ENCODE measurements around the gene HOXC4.
"Not testable (repeated sequence)": the region's sequence is repeated elsewhere in the genome, so short reads cannot be mapped to it uniquely, and the experiment has no call there.

The HOXC4 gene

DNA sequence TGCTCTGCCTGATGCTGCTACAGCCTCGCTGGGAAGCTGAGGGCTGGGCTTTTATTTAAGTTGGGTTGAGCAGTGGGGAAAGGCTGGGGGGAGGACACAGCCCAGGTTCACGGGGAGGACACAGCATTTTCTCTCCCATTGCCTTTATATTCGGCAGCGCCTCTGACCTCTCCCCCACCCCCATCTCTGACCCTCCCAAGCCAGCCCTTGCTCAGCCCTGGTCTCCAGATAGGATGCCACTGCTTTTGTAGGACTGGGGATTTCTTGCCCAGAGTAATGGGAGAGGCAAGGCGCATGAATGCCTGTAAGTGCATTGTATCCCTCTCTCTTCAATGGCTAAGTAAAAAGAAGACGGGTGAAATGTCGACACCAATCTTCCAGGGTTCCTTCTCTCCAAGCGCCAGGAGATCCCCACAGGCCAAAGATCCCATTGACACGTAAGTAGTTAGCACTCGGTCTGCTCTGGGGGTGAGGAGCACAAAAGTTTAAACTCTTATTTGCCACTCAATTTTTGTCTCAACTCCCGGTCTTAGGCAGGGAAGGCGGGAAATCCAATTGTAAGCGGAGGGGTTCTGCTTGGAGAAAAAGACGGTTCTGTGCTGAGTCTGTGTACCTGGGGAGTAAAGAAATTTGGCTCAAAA, 4.6 kb downstream of the HOXC4 start:
- DNase-seq (ENCODE audit: low spot score): no peak

DNA sequence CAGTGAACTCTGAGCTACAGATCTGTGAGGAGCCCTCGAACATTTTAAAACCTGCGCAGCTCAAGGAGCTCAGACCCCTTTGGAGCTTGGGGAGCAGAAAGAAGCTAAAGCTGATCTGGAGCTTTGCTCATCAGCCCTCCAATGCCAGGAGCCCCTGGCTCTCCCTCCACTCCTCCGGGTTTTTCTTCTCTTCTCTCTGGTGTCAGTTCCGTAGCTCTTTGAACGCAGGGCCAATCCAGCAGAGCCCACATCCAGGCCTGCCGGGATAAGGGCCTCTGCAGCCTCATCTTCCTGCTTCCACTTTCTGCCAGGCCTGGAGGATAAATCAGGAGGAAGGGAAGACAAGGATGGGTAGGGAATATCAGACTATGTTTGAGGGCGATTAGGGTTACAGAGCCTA, 6.0 kb downstream of the HOXC4 start:
- DNase-seq (ENCODE audit: low spot score): no peak

DNA sequence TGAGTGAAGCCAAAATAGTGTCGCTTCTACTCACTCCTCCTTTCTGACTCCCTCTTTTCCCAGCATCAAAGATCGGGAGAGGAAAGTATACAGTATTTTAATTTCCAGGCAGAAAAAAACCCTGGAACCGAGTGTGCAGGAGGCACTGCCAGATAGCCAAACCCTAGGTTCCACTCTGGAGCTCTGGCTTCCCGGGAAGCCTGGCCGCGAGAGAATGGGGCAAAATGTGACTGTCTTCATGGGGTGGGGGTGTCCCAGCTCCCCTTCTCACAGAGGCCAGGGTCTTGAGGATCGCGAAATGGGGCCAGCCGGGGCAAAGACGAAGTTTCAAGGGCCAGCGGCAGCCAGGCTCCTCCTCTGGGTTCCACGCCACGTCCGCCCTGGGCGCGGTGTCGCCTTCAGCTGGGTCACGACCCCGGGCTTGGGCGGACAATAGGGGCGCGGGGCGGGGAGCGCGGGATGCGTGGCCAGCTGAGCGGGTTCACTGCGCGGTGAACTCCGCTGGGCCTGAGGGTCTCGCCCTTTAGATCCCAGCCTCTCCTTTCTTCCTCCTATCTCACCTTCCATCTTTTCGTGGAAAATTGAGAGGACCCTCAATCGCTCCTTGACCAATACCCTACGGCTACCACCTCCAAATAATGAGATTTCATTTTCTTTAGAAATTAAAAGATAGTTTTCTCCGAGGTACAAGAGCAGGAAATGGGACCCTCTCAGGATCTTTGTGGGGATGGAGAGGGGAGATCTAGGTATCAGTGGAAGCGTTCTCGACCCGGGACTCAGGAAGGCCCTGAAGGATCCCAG, 6.7 kb downstream of the HOXC4 start:
- no peak for DNase-seq (ENCODE audit: low spot score)

GRCh38 chr12:54060975-54061778, 7.5 kb downstream of the HOXC4 start:
- no peak for DNase-seq (ENCODE audit: low spot score)

- DNase-seq (ENCODE audit: low spot score): no peak
Observed at GRCh38 chr12:54065677-54066076, 12.0 kb downstream of the HOXC4 start.

DNA sequence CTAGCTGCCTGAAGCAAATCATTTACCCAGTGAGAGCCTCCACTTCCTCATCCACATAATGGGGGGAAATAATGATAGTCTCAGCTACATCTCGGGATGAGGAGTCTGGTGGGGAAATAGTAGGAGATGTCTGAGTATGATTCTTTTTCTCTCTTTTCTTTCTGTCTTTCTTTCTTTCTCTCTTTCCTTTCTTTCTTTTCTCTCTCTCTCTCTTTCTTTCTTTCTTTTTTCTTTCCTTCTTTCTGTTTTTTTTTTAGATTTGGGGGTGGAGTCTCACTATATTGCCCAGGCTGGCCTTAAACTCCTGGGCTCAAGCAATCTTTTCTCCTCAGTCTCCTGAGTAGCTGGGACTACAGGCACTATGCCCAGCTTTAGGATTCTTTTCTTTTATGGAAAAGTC, 12.8 kb downstream of the HOXC4 start:
- DNase-seq (ENCODE audit: low spot score): no peak

DNA sequence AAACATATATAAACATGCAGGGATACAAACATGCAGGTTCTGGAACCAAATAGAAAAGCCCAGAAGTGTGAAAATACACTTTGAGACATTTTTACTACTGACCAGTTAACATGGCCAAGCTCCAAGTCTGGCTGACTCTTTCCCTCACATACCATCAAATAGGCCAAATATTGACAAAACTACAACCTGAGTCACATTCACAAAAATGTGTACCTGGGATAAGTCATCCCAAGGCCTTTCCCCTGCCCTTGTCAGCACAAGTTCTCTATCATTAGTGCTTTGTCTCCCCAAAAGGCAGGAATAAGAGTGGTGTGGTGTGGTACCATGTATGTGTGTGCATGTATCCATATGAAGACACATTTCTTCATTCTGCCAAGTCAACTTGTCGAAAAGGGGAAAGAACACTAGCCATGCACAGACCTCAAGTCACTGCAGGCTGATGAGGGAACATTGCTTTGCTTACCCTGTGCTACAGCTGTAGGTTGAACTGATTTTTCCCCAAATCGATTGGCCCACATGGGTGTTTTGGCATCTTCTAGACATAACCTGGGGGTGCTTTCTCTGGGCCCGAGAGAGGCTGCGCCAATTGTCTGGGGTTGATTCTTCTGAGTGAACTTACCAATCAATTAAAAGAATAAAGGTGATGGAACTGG, 14.9 kb downstream of the HOXC4 start:
- no peak for DNase-seq (ENCODE audit: low spot score)

GRCh38 chr12:54071942-54072341, 18.3 kb downstream of the HOXC4 start:
- no peak for DNase-seq (ENCODE audit: low spot score)

DNA sequence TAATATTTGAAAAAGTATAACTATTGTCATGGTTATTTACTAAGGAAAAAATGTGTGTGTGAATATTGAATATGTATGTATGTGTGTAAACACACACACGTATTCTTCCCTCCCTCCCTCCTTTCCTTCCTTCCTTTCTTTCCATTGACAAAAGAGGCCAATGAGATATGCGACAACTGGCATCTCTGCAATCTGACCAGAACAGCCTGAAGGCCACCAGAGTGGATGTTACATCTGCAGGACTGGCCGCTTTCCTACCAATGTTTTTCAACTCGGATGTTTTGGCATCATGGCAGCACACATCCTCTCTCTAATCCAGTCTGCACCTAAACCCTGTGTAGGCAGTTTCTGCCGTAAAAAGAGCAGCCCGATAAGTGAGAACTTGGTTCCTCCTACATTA, 20.7 kb downstream of the HOXC4 start:
- no peak for DNase-seq (ENCODE audit: low spot score)

GRCh38 chr12:54075409-54075808, 21.8 kb downstream of the HOXC4 start:
- no peak for DNase-seq (ENCODE audit: low spot score)

GRCh38 chr12:54075974-54076373, 22.3 kb downstream of the HOXC4 start:
- DNase-seq (ENCODE audit: low spot score): no peak

GRCh38 chr12:54077843-54078242, 24.2 kb downstream of the HOXC4 start:
- not testable (repeated sequence) for DNase-seq (ENCODE audit: low spot score)

DNA sequence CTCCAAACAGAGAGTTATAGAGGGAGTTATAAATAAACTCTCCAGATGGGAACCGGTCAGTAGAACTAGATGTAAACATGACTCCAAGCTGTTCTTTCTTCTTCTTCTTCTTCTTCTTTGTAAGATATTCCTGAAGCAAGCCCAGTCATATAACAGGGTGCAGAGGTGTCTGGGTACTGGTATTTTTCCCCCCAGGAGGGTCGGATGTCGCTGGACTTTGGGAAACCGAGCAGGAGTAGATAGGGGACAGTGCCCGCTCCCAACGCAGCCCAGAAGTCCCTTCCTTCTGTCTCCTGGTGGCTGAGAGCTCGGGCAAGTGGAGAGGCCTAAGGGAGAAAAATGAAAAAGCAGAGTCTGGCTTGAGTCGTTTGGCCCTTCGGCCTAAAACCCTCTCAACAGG, 25.5 kb downstream of the HOXC4 start:
- not testable (repeated sequence) for DNase-seq (ENCODE audit: low spot score)

DNA sequence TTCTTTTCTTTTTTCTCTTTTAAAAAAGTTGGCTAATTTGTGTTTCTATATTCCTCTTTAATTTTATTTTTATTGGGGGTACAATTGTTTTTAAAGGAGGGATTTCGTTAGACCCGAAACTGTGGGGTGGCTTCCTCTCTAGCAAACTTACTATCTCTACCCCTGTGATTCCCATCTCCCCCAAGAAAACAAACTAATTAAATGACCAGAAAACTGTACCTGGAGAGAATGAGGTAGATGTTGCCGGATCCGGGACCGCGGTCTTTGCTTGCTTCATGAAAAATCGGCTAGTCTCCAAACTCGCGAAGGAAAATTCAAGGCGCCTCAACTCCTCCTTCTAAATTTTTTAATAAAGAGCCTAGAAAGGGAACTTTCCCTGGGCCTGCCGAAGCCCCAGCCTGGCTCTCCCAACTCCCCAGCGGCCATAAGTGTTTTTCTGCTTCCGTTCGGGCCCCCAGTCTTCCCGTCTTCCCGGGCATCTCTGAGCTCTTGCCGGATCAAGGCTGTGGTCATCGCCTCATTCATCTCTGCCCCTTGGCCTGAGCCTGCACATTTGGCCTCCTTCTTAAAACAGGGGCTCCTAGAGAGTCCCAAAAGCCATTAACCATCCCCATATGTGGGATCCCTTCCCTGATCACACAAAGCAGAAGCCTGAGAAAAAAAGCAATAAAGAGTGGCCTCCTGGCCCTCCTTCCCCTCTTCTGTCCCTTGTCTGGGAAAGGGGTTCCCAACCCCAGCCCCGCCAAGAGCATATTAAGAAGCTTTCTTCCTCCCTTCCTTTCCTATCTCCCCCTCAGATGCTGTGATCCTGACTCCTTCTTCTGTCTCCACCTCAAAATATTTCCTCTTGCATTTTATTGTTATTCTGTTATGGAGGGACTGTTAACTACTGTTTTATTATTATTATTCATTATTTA, 26.6 kb downstream of the HOXC4 start:
- not testable (repeated sequence) for DNase-seq (ENCODE audit: low spot score)

- DNase-seq (ENCODE audit: low spot score): not testable (repeated sequence)
Observed at GRCh38 chr12:54081053-54081514, 27.4 kb downstream of the HOXC4 start.

GRCh38 chr12:54081581-54082396, 28.2 kb downstream of the HOXC4 start:
- DNase-seq (ENCODE audit: low spot score): not testable (repeated sequence)

DNA sequence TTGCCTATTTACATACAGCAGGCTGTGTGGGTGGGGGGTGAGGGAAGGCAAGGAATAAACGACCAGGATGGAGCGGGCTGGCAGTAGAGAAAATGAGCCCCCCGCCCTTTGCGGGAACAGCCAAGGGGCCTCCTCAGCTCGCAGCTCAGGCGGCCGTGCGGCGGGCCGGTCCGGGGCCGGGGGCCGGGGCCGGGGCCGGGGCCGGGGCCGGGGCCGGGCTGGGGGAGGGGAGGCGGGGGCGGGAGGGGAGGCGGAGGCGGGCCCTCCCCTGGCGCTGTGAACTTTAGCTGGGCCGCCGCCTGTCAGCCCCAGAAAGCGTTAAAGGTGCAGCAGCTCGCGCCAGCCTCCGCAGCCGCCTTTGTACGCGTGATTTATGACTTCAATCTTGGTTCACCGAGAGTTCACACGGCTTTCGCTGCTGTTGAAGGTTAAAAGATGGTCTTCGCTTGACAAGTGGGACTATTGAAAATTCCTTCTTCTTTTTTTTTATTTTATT, 28.8 kb downstream of the HOXC4 start:
- peak; percentile 44 for DNase-seq (ENCODE audit: low spot score)

DNA sequence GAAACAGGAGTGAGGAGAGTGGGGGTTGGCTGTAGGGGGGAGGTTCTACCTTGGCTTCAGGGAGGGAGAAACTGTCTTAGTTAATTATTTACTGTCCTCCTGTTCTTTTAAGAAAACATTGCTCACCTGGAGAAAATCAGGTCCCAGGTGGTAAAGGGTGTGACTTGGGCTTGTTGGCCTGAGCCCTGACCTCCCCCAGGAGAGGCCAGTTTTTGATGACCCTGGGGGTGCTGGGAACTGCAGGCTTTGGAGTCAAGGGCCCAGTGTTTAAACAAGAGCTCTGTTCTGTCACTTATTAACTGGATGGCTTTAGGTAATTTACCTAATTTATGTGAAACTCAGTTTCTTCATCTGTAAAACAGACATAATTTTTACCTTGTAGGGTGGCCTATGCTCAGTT, 34.4 kb downstream of the HOXC4 start:
- DNase-seq (ENCODE audit: low spot score): not testable (repeated sequence)

DNA sequence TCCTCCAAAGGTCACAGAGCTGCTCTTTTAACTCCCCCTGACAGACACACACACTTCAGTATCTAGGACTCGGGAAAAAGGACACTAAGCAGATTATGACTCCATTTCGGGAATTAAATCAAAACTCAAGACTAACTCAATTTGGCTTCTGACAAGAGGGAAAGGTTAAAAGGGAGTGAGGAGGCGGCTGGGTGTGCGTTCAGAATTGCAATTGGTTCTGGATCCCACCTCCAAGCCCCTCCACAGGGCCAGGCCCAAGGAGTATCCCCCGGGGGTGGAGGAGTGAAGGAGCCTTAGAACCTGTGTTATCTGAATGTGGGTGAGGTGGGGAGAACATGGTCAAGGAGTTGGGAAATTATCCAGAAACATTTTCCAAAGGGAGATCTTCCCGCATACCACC, 35.8 kb downstream of the HOXC4 start:
- not testable (repeated sequence) for DNase-seq (ENCODE audit: low spot score)

DNA sequence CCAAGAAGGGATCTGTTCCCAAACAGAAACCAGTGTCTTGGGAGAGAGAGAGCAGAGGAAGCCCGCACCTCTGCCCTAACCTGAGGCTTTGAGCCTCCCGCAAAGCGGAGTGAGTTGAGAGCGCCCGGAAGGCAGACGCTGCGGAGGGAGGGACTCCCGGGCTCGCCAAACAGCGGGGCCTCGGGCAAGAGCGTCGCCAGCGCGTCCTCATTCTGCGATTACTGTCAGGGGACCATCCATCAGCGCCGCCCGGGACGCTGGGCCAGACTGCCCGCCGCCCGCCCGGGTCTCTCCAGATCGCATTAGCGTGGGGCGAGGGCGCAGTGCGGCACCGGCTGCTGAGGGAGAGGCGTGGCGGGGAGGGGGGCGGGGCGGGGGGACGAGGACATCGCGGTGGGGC, 36.7 kb downstream of the HOXC4 start:
- DNase-seq (ENCODE audit: low spot score): not testable (repeated sequence)
